Sigmoid colon (tissue), 4 donors: ENCODE data around the gene KASH5.

Source experiments
- POLR2A ChIP-seq, 2 donors: fragments of 450-650 bp; IDR thresholded peaks; one replicate each; pipeline ENCODE4 v1.6.1; 2016; ENCODE audit warnings: antibody characterized with exemption in 2 of 2, mild to moderate bottlenecking in 2 of 2, moderate library complexity in 2 of 2
- POLR2AphosphoS5 ChIP-seq, 4 donors: sonication (generic); formaldehyde crosslinking; IDR thresholded peaks; one replicate each; pipeline ENCODE4 v1.6.1; 2017; ENCODE audit warnings: antibody characterized with exemption in 4 of 4
- TF ChIP-seq, protein P1 (sequence below), 4 experiments: fragments of 450-650 bp in 3 of 4; fragments of 200-600 bp in 1 of 4; IDR thresholded peaks; one replicate each; pipeline ENCODE4 v1.5.1; 2016 to 2019; ENCODE audit warnings: antibody characterized with exemption in 4 of 4, mild to moderate bottlenecking in 3 of 4, moderate library complexity in 2 of 4

- TF ChIP-seq, protein P1, sequence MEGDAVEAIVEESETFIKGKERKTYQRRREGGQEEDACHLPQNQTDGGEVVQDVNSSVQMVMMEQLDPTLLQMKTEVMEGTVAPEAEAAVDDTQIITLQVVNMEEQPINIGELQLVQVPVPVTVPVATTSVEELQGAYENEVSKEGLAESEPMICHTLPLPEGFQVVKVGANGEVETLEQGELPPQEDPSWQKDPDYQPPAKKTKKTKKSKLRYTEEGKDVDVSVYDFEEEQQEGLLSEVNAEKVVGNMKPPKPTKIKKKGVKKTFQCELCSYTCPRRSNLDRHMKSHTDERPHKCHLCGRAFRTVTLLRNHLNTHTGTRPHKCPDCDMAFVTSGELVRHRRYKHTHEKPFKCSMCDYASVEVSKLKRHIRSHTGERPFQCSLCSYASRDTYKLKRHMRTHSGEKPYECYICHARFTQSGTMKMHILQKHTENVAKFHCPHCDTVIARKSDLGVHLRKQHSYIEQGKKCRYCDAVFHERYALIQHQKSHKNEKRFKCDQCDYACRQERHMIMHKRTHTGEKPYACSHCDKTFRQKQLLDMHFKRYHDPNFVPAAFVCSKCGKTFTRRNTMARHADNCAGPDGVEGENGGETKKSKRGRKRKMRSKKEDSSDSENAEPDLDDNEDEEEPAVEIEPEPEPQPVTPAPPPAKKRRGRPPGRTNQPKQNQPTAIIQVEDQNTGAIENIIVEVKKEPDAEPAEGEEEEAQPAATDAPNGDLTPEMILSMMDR (IDR thresholded peaks at IDR 0.05), result no peak
- TF ChIP-seq POLR2A (IDR thresholded peaks at IDR 0.05) (peak; percentile 69 to 89), POLR2AphosphoS5 (IDR thresholded peaks at IDR 0.05) (peak; percentile 90 to 97 (median 96))
These were observed 65.1 kb downstream of the KASH5 start, which contains the start of gene ALDH16A1 for GRCh38 chr19:49453013-49453756.
